NCI-H2029 (cell line): ENCODE data around the gene EFCAB8.
"Not testable (repeated sequence)": the region's sequence is repeated elsewhere in the genome, so short reads cannot be mapped to it uniquely, and the experiment has no call there.

Experiments
- DNase-seq: peaks from one replicate; lab custom pipeline; 2025; lab: John Stamatoyannopoulos, UW

Gene EFCAB8

GRCh38 chr20:32842688-32843524, 15.8 kb upstream of the EFCAB8 start:
- DNase-seq: no peak

GRCh38 chr20:32845786-32846185, 12.9 kb upstream of the EFCAB8 start:
- DNase-seq: no peak

GRCh38 chr20:32846852-32847251, 11.9 kb upstream of the EFCAB8 start:
- DNase-seq: no peak

- DNase-seq: no peak
Observed at GRCh38 chr20:32847964-32848363, 10.8 kb upstream of the EFCAB8 start.

GRCh38 chr20:32848846-32849245, 9.9 kb upstream of the EFCAB8 start:
- no peak for DNase-seq

GRCh38 chr20:32849577-32849976, 9.1 kb upstream of the EFCAB8 start:
- DNase-seq: no peak

- DNase-seq: no peak
Observed at GRCh38 chr20:32855387-32855786, 3.3 kb upstream of the EFCAB8 start.

GRCh38 chr20:32858189-32858588, 534 bp upstream of the EFCAB8 start:
- no peak for DNase-seq

GRCh38 chr20:32861446-32861845, 2.7 kb downstream of the EFCAB8 start:
- DNase-seq: no peak

- DNase-seq: no peak
Observed at GRCh38 chr20:32869562-32869961, 10.8 kb downstream of the EFCAB8 start.

GRCh38 chr20:32870526-32870925, 11.8 kb downstream of the EFCAB8 start:
- not testable (repeated sequence) for DNase-seq

- no peak for DNase-seq
Observed at GRCh38 chr20:32870985-32871384, 12.3 kb downstream of the EFCAB8 start.

- DNase-seq: no peak
Observed at GRCh38 chr20:32871627-32872160, 13.0 kb downstream of the EFCAB8 start.

GRCh38 chr20:32872266-32872665, 13.5 kb downstream of the EFCAB8 start:
- DNase-seq: no peak

- DNase-seq: no peak
Observed at GRCh38 chr20:32875673-32876072, 16.9 kb downstream of the EFCAB8 start.

GRCh38 chr20:32877507-32877906, 18.8 kb downstream of the EFCAB8 start:
- no peak for DNase-seq

- DNase-seq: no peak
Observed at GRCh38 chr20:32878820-32879219, 20.1 kb downstream of the EFCAB8 start.

- no peak for DNase-seq
Observed at GRCh38 chr20:32879538-32879937, 20.8 kb downstream of the EFCAB8 start.

GRCh38 chr20:32880635-32881034, 21.9 kb downstream of the EFCAB8 start:
- DNase-seq: no peak

GRCh38 chr20:32883081-32883480, 24.4 kb downstream of the EFCAB8 start:
- DNase-seq: no peak

GRCh38 chr20:32885185-32885584, 26.5 kb downstream of the EFCAB8 start:
- DNase-seq: no peak

GRCh38 chr20:32885952-32886351, 27.2 kb downstream of the EFCAB8 start:
- DNase-seq: no peak

GRCh38 chr20:32886652-32887051, 27.9 kb downstream of the EFCAB8 start:
- no peak for DNase-seq

- DNase-seq: no peak
Observed at GRCh38 chr20:32887492-32887891, 28.8 kb downstream of the EFCAB8 start.
